Fibroblast of upper back skin (primary cell): ENCODE measurements around the gene LRBA.
"Not testable (repeated sequence)": the region's sequence is repeated elsewhere in the genome, so short reads cannot be mapped to it uniquely, and the experiment has no call there.

Source experiments
- DNase-seq: peaks from one replicate; pipeline ENCODE4 v3.0.0-alpha.2; 2013

LRBA gene

DNA sequence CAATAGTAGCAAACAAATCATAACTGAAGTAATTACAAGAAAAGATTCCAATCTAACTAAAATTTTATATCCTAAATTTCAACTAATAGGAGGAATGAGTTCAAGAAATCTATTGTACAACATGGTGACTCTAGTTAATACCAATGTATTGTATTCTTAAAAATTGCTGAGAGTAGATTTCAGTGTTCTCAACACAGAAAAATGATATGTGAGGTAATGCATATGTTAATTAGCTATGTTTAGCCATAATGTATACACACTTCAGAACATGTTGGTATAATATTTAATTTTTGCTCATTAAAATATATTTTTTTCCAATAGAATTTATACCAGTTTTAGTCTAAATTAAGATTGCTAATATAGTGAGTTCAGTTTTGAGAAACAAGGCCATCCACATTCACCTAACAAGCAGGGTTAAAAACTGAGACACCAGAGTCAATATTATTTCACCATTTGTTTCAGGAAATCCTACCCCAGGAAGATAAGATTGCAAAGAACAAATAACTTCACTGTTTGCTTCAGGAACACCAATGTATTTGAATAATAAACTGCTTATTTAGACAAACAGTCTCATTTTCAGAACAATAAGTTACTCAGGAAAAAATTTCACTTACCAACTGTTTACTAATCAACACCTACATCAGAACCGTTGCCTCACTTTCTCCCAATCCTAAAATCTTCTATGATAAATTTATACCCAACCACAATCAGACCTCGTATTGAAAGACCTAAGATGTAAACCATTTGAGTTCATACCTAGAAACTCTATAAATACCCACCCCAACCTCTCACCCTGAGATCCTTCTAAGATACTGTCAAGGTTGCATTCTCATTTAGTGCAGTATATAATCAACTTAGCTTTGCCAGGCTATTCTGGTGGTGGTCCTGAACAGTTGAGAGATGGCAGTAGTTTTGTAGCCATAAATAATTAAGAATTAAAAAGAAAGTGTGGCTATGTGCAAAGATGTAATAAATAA is 300.3 kb downstream of the LRBA start:
- no peak for DNase-seq

DNA sequence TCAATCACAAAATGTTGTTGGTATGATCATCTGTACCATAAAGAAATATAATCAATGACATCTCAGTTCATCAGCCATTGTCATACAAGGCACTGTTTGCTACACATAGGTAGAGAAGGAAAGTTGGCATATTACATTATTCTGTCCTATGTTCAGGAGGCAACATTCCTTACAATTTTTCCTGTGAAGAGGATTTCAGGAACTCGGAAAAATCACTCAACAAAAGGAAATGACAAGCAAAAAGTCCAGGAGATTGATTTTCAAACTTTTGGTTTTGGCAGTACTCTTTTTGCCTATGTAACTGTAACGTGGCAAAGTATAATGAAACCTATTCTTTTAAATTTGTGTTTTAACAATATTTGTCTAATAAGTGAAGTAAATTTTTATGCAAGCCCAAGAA is 301.8 kb downstream of the LRBA start:
- no peak for DNase-seq

DNA sequence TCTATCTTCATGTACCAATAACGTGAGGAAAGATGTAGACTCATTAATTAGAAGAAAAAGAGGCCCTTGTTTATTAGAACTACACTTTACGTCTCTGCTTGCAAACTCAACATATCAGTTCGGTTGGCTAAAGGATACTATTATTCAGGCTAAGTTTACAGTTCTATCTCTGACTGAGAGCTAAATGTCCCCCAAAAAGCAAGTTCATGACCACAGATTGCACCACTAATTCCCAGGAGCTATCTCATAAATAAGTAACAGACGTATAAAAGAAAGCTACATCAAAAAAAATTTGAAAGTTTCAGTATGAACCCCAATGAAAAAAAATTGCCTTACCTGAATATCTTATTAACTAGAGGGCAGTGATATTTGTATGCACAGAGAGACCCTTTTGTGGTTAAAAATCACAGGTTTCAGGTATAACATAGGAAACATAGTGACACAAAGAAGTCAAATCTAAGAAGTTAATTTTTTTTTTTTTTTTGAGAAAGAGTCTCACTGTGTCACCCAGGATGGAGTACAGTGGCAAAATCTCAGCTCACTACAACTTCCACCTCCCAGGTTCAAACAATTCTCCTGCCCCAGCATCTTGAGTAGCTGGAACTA is 304.2 kb downstream of the LRBA start:
- no peak for DNase-seq

- DNase-seq: no peak
Observed at GRCh38 chr4:150708004-150708403, 307.1 kb downstream of the LRBA start.

- DNase-seq: no peak
Observed at GRCh38 chr4:150699599-150699998, 315.5 kb downstream of the LRBA start.

DNA sequence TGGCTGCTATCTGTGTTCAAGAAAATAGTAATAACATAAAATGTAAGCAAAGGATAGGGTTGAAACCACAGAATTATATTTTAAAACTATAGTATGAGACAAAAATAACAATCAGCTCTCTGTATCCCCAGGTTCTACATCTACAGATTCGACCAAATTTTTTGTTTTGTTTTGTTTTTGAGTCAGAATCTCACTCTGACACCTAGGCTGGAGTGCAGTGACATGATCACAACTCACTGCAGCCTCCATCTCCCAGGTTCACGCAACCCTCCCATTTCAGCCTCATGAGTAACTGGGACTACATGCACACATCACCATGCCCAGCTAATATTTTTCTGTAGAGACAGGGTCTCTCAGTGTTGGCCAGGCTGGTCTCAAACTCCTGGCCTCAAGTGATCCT is 319.9 kb downstream of the LRBA start:
- DNase-seq: no peak

DNA sequence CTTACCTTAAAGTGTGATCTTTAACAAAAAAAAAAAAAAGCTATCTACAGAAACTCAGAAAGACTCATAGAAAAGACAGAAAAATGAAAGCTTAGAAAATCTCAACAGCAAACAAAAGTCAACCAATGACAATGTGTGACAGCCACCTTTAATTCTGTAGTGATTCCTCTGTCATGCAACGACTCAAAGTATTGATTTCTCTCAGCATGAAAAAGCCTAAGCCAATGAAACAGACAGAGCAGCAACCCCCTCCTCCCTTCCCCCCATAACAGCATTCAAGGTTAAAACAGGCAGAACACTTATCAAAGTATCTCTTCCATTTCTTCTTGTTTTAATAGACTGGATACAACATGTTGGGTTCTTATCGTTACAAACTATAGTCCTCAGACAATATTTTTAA is 320.6 kb downstream of the LRBA start:
- no peak for DNase-seq

DNA sequence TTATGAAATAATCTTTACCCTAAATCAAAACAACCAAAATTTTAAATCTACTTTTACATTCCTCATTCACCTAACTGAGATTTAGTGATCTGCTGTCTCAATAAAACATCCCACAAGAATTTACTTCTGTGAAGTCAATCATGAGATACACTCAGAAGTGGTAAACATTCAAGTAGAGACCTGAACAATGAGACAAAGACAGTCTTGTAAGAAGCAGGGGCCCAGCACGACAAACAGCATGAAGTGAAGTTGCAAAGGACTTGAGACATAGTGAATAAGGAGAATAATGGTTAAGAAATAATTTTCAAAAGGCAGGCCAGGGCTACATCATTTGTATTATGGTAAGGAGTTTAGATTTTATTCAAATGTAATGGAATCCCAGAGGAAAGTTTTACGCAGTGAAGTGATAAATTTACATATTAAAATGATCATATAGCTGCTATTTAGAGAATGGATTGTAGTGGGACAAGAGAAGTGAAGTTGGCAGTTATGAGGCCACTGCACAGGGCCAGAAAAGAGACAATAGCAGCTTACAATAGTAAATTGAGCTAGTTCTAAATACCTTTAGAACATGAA is 331.2 kb downstream of the LRBA start:
- no peak for DNase-seq

DNA sequence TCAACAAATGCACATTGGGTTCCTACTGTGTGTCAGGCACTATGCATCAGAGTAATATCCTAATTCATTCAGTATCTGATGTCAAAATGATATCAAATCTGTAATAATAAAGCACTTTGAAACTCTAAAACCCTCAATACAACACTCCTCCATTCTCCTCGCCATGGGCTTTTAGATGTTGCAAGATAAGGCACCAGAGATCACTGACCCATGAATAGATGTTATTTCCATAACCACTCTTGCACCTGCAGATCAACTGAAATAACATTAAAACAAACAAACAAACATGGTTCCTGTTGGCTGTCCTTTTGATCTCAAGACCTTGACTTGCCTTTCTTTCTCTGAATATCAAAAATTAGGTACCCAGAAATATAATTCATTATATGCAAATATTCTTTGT is 333.0 kb downstream of the LRBA start:
- DNase-seq: no peak

- DNase-seq: no peak
Observed at GRCh38 chr4:150681063-150681462, 334.0 kb downstream of the LRBA start.

DNA sequence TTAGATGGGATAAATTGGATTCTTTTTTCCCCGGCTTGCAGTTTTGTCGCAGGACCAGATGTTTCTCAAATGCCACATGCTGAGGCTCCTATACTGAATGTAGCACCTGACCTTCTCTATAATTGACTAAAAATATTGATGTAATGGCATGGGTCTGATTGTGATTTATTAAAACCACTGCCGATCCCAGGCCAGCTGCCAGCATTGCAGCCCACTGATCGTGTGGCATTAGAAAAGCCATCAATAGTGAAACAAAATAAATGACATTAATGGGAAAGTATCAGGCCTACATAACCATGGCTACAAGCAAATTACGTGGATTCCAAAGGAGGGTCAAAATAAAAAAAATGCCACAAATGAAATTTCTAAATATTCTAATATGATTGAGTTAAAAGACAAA is 334.4 kb downstream of the LRBA start:
- DNase-seq: no peak

DNA sequence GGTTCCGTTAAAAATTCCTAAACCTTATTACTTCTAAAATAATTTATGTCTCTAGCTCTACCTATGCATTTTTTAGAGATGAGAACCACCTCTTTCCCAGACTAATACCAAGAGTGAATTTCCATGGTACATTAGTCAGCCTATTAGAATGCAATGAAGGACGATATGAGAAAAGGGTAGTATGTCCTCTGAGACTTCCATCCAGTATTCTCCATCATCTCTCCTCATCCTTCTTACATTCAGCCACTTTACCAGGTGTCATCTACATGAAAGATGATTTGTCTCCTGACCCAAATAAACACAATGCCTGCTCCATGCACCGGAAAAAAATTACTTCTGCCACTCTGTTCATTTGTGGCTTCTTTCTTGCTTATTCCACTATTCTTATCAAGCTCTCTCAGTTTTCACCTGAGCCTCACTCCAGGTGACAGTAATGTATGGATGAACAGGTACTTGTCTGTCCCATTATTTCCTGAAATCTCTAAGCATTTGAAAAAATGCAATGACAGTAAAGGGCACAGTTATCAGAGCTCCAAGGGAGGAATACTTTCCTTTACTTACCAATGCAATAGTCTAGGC is 335.2 kb downstream of the LRBA start:
- peak; percentile 51 for DNase-seq

GRCh38 chr4:150679018-150679764 is 335.9 kb downstream of the LRBA start:
- DNase-seq: peak; percentile 3

- DNase-seq: no peak
Observed at GRCh38 chr4:150673793-150674192, 341.3 kb downstream of the LRBA start.

DNA sequence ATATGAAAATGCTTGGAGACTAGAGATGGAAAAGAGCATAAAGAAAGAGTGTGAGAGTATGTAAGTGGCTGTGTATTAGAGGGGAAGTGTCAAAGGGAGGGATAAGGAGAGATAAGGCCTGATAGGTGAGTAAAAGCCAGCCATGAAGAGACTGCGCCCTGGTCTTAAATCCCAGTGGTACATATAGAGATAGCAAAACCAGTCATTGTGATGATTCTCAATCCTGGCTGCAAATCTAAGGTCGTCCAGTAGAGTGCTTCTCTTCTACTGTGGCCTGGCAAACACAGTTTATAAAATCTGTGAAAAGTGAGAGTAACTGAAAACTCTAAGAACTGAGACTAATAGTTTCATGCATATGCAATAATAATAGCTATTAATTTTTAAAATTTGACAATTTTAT is 346.3 kb downstream of the LRBA start:
- no peak for DNase-seq

DNA sequence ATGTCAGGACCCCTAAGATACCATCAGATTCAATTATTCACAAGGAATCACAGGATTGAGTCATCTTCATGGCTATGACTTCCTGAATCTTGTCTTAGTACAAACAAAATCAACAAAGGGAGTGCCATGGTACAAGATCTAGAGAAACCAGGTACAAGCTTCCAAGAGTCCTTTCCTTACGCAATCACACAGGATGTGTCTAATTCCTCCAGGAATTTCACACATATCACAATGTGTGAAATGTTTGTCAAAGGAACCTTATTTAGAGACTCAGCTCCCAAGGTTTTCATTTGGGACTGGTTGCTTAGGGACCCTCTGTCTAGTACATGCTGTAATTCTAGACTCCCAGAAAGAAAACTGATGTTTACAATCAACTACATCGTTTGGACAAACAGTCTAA is 350.1 kb downstream of the LRBA start:
- peak; percentile 14 for DNase-seq

DNA sequence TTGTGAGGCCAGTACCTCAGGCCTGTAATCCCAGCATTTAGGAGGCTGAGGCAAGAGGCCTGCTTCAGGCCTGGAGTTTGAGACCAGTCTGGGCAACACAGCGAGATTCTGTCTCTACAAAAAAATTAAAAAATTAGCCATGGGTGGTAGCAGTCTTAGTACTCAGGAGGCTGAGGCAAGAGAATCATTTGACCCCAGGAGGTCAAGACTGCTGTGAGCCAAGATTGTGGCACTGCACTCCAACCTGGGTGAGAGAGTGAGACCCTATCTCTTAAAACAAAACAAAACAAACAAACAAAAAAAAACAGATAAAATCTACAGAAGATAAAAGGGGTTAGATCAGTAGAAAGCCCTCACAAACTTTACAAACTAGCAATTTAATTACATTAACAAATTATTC is 352.4 kb downstream of the LRBA start:
- DNase-seq: no peak

GRCh38 chr4:150661551-150661950 is 353.5 kb downstream of the LRBA start:
- DNase-seq: not testable (repeated sequence)

DNA sequence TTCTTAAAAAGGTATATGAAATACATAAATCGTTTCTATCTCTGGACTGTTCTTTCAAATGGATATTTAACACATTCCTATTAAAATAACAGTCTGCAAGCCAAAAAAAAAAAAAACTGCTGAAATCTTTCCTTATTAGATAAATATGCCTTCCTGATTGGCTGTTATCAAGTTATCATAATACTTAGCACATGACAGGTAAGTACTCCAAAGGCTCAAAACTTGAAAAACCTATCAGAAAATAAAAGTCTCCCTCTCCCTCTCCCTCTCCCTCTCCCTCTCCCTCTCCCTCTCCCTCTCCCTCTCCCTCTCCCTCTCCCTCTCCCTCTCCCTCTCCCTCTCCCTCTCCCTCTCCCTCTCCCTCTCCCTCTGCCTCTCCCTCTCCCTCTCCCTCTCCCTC is 356.8 kb downstream of the LRBA start:
- not testable (repeated sequence) for DNase-seq

DNA sequence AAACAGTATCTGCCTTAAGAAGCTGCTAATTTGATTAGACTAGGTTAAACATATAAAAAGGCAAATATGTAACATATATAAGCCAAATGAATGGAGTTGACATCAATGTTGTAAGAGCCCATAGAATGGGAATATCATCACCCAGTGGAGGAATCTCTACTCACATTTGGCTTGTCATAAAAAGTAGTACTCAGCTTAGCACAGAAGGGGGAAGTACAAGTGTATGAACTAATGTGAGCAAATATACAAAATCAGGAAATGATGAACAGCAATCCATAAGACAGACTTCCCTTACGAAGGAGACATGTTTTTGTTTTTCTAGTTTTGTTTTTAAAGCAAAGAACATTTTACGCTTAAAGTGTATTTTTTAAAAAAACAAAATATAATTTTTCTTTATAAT is 358.2 kb downstream of the LRBA start:
- DNase-seq: no peak

GRCh38 chr4:150650751-150651150 is 364.3 kb downstream of the LRBA start:
- no peak for DNase-seq

GRCh38 chr4:150648123-150648522 is 367.0 kb downstream of the LRBA start:
- no peak for DNase-seq

DNA sequence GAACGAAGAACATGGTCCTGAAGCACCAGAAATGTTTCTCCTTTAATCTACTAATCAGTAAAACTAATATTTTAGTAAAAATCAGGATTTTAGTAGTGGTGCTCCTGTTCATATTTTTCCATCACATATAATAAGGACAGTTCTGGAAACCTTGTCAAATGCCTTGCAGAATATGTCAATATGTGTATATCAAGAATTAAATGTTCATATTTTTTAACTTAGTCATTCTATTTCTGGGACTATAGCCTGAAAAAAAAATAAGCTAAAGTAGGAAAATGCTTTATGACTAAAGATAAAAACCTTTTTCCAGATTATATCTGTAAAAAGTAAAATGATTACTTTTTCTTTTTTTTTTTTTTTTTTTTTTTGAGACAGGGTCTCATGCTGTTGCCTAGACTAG is 368.1 kb downstream of the LRBA start:
- peak; percentile 51 for DNase-seq
